Cardiac muscle cell (in vitro differentiated cells and primary cell): Measurements from ENCODE around the gene MANEAL. TPM values are rescaled to one million over a fixed set of nuclear protein-coding genes. Genes with fewer than 3 reads are reported as not detected.

Source experiments
- DNase-seq, 2 donors: peaks; one replicate each; pipeline versions ENCODE4 v3.0.0 to v3.0.0-alpha.2; 2010 to 2017; ENCODE audit warnings: low read depth in 1 of 2, low spot score in 1 of 2
- H3K27ac ChIP-seq: fragments of 200-600 bp; sonication (generic); 2 replicates; pipeline ENCODE4 v1.5.1; 2016
- H3K27me3 ChIP-seq: fragments of 200-600 bp; sonication (generic); 2 replicates; pipeline ENCODE4 v1.6.0; 2016; ENCODE audit warnings: control low read depth
- H3K36me3 ChIP-seq: fragments of 200-600 bp; sonication (generic); 2 replicates; pipeline ENCODE4 v1.5.1; 2016; ENCODE audit warnings: control low read depth
- H3K4me1 ChIP-seq: fragments of 200-600 bp; sonication (generic); 2 replicates; pipeline ENCODE4 v1.8.1; 2017; ENCODE audit warnings: low read depth, mild to moderate bottlenecking, mixed run types
- H3K4me3 ChIP-seq: fragments of 200-600 bp; sonication (generic); 2 replicates; pipeline ENCODE4 v1.5.1; 2016; ENCODE audit warnings: mild to moderate bottlenecking
- H3K9me3 ChIP-seq: fragments of 200-600 bp; sonication (generic); 2 replicates; pipeline ENCODE4 v1.5.1; 2017; ENCODE audit warnings: low read depth, mild to moderate bottlenecking, control low read depth
- CTCF ChIP-seq: IDR thresholded peaks from 2 replicates; pipeline ENCODE4 v1.5.1; 2012; ENCODE audit warnings: low read depth, mild to moderate bottlenecking, low read length
- polyA plus RNA-seq: library from polyadenylated mRNA; unstranded; fragments of >200 nt; fragmentation: Nextera tagmentation; extraction: Ambion mirVana; gene quantifications from 2 replicates; pipeline ENCODE4 v1.2.1, GENCODE V29; 2016
- total RNA-seq: library from RNA; depleted of rRNA; stranded (reverse); fragments of >200 nt; gene quantifications from 2 replicates; pipeline ENCODE4 v1.2.3, GENCODE V29; 2016

Gene MANEAL
- total and polyA plus RNA-seq, 2 experiments from 2014 or later = 1.3 to 4.1 TPM

GRCh38 chr1:37807555-37808368 lies 14.1 kb downstream of the MANEAL start, which contains the start of the genes C1orf122 and YRDC:
C1orf122 (plus strand) TSS chr1:37807790; CDS start chr1:37808405, 615 bp downstream.
YRDC (minus strand) TSS chr1:37808208; CDS start chr1:37808180, 28 bp downstream.
- H3K27me3 ChIP-seq = no peaks in the 10 kb centered on the region
- H3K9me3 ChIP-seq = no peaks in the 10 kb centered on the region
- peak; percentile 95 to 97 for DNase-seq
- peaks cover 5% of the 10 kb centered on the region for H3K4me1 ChIP-seq
- no peak for TF ChIP-seq CTCF
- peaks cover 26% of the 10 kb centered on the region for H3K36me3 ChIP-seq
- peak within 1 kb of the TSS; percentile 56 for H3K4me3 ChIP-seq
- H3K27ac ChIP-seq = peak within 1 kb of the TSS; percentile 90

GRCh38 chr1:37808369-37809319 lies 15.0 kb downstream of the MANEAL start:
- TF ChIP-seq CTCF = peak; percentile 7

GRCh38 chr1:37809942-37810341 lies 16.3 kb downstream of the MANEAL start:
- Histone ChIP-seq H3K4me1 (peaks cover 5% of the 10 kb centered on the region), H3K27ac (no peak overlapping the region), H3K4me3 (no peak overlapping the region), H3K36me3 (peaks cover 9% of the 10 kb centered on the region), H3K27me3 (no peaks in the 10 kb centered on the region), H3K9me3 (no peaks in the 10 kb centered on the region)
- TF ChIP-seq CTCF = no peak
- peak in 1 of 2 donors; percentile 12 for DNase-seq

More at GRCh38 chr1:37808369-37809319, 15.0 kb downstream of the MANEAL start:
- Histone ChIP-seq H3K9me3 (no peaks in the 10 kb centered on the region), H3K27ac (peak overlapping the region; percentile 90), H3K4me3 (peak overlapping the region; percentile 56), H3K36me3 (peaks cover 18% of the 10 kb centered on the region), H3K4me1 (peaks cover 5% of the 10 kb centered on the region), H3K27me3 (no peaks in the 10 kb centered on the region)
- peak; percentile 87 to 90 for DNase-seq

- Histone ChIP-seq H3K9me3 (no peaks in the 10 kb centered on the region), H3K4me1 (peaks cover 5% of the 10 kb centered on the region), H3K36me3 (peaks cover 2% of the 10 kb centered on the region), H3K4me3 (no peak overlapping the region), H3K27ac (no peak overlapping the region), H3K27me3 (no peaks in the 10 kb centered on the region)
- peak; percentile 83 to 91 for DNase-seq
- peak; percentile 95 for TF ChIP-seq CTCF
Observed at GRCh38 chr1:37811027-37811655, 17.5 kb downstream of the MANEAL start.
